Measurements from ENCODE around the gene DLGAP4.
"Not testable (repeated sequence)": the region's sequence is repeated elsewhere in the genome, so short reads cannot be mapped to it uniquely, and the experiment has no call there.

DLGAP4 gene

GRCh38 chr20:36501367-36502006 is 195.3 kb downstream of the DLGAP4 start:
- DNase-seq = peak in 1 of 2 donors; percentile 17

DNA sequence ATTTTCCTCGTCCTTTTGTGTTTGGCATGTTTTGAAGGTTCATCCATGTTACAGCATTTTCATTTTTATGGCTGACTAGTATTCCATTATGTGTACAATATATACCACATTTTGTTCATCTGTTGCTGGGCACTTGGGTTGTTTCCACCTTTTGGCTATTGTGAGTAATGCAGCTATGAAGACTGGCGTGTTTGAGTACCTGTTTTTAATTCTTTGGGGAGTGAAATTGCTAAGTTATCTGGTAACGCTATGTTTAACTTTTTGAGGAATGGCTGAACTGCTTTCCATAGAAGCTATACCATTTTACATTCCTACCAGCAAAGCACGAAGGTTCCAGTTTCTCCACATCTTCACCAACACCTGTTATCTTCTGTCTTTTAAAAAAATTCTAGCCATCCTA is 198.2 kb downstream of the DLGAP4 start:
- no peak for DNase-seq

DNA sequence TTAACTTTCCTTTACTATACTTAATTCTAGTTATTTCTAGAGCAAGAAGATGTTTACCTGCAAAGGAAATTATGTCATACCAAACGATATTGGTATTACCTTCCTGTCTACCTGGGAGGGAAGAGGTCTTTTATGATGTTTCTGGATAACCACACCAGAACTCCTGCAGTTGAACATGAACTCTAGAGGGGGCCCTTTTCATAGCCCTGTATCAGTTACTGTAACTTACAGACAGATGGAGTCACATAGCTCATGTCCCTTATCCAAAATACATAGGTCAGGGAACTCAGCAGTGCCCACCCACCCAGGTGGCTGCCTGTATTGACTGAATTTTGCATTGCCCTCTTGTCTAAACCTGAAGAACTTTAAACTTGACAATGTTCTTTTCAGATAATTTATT is 200.1 kb downstream of the DLGAP4 start:
- peak in 1 of 2 donors; percentile 44 for DNase-seq

- DNase-seq = no peak
These were observed 201.6 kb downstream of the DLGAP4 start for GRCh38 chr20:36507746-36508145.

DNA sequence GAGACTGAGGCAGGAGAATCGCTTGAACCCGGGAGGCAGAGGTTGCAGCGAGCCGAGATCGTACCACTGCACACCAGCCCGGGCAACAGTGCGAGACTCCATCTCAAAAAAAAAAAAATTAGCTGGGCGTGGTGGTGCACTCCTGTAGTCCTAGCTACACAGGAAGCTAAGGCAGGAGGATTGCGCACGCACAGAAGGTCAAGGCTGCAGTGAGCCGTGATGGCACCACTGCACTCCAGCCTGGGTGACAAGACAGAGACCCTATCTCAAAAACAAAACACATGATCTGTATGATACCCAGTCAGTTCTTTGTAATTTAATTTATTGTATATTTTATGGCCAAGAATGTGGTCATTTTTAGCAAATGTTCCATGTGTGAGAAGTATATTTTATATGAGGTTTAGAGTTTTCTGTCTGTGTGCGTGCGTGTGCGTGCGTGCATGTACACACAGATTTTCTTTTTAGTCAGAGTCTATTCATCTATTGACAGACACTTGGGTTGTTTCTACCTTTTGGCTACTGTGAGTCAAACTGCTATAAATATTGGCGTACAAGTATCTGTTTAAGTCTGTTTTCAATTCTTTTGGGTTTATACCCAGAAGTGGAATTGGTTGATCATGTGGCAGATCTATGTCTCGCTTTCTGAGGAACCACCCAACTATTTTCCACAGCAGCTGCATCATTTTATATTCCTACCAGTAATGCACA is 213.0 kb downstream of the DLGAP4 start:
- DNase-seq = no peak

DNA sequence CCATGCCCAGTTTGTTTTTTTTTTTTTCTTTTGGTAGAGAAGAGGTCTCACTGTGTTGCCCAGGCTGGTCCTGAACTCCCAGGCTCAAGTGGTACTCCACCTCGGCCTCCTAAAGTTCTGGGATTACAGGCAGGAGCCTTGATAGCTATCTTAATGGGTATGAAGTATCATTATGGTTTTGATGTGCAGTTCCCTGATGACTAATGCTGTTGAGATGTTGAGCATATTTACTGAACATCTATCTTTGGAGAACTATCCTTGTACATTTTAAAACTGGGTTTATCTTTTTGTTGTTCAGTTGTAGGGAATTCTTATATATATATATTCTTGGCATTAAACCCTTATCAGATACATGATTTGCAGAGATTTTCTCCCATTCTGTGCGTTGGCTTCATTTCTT is 213.8 kb downstream of the DLGAP4 start:
- DNase-seq = no peak

DNA sequence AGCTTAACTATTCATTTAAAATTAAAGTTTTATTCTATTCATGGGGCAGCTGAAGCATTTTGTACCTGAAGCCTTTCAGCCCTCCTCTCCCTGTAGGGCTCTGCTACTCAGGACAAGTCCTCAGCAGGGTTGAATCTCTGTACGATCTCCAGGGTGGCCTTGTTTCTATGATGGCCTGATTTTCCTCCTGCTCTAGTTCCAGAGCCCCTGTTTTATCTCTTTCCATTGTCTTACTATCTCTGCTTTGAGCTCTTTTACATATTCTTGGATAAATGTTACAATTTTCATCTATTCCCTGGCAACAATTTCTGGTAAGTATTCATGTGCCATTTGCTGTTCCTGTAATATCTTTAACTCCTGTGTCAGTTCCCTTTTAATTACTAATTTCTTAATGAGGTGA is 215.4 kb downstream of the DLGAP4 start:
- DNase-seq = no peak

DNA sequence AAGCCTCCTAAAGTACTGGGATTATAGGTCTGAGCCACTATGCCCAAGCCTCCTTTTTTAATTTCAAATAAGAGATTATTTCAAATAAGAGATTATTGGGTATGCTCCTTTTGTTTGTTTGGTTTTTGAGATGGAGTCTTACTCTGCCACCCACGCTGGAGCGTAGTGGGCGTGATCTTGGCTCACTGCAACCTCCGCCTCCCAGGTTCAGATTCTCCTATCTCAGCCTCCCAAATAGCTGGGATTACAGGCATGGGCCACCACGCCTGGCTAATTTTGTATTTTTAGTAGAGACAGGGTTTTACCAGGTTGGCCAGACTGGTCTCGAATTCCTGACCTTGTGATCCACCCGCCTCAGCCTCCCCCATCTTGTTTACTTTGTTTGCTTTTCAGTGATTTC is 216.3 kb downstream of the DLGAP4 start:
- DNase-seq = not testable (repeated sequence)

GRCh38 chr20:36523341-36523740 is 217.2 kb downstream of the DLGAP4 start:
- no peak for DNase-seq

DNA sequence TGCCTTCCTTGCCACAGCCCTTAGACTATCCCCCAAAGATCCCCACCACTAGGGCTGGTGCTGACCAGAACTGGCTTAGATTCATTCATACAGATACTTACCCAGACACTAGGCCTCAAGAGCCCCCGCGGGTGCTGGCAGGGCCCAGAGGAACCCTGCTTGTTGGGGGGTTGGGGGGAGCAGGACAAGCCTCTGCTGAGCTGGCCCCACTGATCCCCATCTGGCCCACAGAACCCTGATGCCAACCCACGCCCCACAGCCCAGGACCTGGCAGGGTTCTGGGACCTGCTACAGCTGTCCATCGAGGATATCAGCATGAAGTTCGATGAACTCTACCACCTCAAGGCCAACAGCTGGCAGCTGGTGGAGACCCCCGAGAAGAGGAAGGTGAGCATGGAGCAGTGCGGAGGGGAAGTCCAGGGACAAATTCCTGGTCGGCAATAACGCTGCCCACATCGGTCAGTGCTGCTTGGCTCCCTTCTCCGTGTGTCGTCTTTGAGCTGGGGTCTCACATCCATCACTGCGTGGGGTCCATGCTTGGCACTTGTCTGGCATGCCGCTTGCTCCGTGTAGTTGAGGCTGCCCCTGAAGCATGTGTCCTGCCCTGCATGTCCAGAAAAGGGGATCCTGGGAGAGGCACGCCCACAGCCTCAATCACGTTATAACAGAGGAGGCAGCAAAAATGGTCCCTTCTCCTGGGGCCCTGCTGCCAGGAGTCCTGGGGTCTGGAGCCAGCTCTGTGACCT is 219.7 kb downstream of the DLGAP4 start:
- no peak for DNase-seq

DNA sequence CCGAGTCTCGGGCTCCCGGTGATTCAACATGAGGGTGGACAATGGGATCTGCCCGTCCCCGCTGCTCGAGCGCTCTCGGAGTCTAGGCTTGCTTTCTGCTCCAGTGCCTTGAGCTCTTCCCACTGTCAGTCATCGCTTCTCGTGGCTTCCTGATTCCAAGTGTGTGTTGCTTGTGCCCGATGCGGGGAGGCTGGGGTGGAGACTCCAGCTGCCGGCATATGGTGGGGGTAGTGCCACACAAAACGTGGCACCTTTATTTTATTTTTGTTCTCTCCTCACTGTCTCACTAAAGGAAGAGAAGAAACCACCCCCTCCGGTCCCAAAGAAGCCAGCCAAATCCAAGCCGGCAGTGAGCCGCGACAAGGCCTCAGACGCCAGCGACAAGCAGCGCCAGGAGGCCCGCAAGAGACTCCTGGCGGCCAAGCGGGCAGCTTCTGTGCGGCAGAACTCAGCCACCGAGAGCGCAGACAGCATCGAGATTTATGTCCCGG is 220.4 kb downstream of the DLGAP4 start:
- DNase-seq = no peak

DNA sequence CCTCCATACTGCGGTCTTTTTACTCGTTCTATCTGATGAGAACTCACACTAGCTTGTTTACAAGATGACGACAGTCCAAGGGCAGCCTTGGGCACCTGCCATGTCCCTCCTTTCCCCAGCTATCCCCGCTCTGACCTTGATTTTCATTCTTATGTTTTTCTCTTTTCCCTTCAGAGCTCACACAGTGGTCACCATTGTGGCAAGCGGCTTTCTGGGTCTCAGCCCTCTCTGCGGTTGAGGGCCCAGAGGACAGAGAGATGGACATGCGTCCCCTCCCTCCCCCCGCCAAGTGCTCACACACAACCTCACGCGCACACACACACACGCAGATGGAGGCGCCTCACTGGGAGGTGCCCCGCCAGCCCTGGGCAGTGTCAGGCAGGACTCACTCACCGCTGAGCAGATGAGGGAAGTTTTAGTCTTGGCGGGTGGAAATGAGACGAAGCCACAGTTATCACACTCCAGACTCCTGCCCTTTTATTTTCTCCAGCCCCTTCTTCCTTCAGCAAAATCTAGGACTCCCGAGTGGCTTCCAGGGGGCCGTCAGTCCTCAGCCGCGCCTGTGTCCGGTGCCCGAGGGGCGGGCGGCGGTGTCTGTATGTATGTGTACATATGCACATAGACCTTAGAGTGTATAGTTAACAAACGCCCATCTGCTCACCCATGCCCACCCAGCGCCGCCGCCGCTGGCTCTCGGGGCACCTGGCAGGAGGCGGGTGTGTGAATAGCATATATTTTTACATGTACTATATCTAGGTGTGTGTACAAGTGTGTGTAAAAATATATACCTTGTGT is 221.4 kb downstream of the DLGAP4 start:
- DNase-seq = no peak

DNA sequence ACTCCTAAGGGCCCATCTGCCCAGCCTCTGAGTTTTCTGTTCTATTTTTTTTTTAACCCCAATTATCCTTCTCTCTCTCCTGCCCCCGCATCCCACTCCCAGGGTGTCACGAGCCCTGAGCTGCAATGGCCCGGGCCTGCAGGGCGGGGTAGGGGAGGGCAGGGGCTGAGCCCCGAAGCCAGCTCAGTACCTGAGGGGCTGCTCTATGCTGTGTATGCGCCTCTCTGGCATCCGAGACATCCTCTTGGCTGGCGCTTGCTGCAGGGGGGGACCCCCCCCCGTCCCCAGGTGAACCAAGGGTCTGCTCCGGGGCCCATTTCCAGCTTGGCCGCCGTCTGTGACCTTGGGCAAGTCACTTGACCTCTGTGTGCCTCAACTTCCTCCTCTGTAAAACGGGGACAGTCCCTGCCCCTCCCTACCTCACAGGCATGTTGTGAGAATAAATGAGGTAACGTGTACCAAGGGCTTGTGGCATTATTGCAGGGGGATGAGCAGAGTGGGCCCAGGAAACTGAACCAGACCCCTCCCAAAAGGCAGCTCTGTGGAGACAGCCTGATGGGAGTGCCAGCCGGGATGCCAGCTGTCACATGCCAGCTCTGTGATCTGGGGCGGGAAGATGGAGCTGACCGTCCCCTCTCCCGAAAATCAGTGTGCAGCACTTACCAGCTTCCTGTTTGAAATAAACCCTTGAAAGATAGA is 222.2 kb downstream of the DLGAP4 start:
- DNase-seq = no peak

DNA sequence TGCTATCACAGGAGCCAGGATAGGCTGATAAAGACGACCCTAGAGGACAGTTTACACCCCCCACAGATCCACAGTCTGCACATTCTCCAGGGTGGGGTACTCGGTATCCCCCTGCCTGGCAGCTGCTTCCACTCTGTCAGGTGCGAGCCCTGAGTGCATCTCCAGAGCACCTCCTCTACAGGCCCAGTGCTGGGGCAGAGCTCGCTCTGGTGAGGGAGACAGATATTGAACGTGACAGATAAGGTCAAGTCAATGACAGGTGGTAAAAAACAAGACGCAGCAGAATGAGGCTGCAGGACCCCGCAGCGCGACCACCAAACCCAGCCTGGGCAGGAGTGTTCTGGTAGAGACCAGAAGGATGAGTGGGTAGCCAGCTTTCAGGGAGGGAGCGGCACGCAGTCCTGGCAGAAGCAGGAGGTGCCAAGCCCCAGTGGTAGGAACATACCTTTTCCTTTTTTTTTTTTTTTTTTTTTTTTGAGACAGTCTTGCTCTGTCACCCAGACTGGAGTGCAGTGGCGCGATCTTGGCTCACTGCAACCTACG is 222.8 kb downstream of the DLGAP4 start:
- DNase-seq = no peak

DNA sequence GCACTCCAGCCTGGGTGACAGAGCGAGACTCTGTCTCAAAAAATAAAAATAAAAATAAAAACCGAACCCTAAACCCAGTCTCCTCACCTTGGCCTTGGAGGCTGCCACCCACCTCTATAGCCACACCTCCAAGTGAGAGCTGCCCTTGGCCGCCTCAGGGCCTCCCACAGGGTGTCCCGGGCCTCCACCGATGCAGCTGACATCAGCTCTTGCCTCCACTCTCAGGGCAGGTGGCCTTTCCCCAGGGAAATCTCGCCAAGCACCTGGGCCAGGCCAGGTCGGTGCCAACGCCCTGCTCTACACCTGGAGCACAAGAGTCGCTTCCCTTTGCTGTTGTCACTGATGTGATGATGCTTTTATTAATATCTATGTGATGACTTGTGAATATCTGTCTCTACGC is 226.2 kb downstream of the DLGAP4 start:
- DNase-seq = no peak

- DNase-seq = no peak
These were observed 226.7 kb downstream of the DLGAP4 start for GRCh38 chr20:36532822-36533221.

- no peak for DNase-seq
These were observed 232.0 kb downstream of the DLGAP4 start for GRCh38 chr20:36538026-36538722.

DNA sequence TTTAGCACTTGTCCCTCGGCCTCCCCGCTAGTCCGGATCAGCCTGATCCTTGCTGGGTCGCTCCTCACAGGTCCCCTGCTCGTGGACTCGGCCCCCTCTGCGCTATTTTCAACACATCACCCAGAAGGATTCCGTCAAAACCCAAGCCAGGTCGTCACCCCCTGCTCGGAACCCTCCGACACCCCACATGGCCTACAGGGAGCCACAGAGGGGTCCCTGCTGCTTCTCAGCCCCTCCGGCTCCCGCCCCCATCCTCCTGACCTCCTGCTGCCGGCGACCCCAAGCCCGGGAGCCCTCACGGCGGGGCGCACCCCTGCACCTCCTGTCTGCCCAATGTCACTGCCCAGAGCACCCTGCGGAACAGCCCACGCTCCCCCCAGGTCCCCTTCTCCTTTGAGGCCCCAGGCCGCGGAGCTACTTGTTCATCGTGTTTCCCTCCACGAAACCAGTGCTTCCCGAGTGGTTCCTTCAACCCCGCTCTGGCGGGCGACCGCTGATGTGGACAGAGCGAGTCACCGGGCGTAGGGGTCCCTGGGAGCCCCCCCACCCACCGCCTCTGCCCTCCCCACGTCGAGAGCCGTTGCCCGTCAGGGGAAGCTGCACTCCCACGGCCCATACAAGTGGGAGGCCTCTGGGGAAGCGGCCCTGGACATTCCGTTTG is 234.5 kb downstream of the DLGAP4 start:
- DNase-seq = no peak

DNA sequence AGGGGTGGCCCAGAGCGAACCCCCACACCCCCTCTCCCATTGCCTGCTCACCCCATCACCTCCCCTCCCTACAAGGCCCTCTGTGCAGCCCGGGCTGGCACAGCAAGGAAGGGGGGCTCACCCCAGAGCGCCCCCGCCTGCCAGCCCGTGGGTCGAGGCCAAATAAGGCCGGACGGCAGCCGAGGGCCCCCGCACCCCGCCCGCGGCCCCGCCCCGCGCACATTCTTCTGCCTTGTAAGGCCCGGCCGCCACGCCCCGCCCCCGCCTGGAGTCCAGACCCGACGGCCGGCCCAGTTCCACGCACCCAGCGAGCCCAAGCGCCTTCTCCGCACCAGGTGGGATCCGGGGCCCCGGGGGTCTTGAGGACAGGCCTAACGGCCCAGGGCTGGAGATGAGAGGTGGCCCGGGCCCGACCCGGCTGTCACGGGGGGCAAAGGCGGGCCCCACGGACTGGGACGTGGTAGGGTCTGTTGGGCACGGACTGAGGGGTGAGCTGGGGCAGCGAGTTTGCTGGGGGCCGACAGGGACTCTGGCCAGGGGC is 235.2 kb downstream of the DLGAP4 start, which contains the start of gene MYL9:
MYL9 (plus strand) TSS at position 293 of the 541 bp plus-strand sequence. CDS start 3,366 bp downstream, outside the sequence.
- DNase-seq = peak; percentile 4 to 26

DNA sequence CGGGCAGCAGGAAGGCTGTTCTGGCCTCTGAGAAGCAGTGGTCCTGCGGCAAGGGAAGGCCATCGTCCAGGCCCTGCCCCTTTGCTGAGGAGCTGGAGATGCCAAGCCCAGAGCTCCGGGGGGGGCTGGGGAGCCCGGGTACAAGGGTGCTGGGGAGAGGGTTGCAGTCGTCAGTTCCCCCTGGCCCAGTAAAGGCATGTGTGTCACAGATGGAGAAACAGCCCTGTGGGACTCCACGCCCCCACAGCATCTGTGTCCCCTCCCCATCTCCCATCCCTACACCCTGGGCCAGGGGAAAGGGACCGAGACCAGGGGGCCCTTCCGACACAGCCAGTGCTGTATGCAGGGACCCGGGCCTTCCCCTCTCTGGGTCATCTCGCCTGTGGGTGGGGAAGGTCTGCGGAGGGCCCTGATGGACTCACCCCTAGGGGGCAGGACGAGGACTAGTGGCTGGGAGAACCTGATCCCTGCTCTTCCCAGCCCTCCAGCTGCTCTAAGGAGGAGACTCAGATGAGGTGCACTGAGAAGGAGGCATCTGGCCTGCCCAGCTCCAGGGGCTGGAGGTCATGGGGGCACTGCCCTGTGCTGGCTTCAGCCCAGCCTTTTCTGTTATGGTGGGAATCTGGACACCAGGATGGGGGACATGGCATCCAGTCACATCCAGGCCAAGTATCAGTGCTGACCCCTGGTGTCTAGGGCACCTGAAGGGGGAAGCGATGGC is 235.8 kb downstream of the DLGAP4 start:
- DNase-seq = no peak

All from CD4-positive, alpha-beta T cell treated with Interleukin-4 for 1 hour (primary cell).